ENCODE data around the gene RPL18A.

The RPL18A gene

DNA sequence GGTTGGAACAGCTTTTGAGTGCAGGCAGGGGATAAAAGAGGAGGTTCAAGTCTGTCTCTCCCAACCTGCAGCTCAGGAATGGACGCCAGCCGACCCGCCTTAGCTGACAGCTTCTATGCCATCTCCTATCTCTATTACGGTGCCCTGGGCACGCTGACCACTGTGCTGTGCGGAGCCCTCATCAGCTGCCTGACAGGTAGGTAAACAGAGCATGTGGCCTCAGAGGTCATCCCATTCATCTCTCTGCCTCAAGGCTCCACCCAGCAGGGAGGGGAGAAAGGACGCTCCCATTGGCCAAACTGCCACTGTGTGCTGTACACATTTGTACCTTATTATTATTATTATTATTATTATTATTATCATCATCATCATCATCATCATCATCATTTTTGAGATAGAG is 28.6 kb downstream of the RPL18A start:
- Histone ChIP-seq H3K9me3 (ENCODE audit: control insufficient read depth, insufficient read depth, low read depth, low read length) (no peaks in the 10 kb centered on the region), H3K4me3 (ENCODE audit: low read depth, low read length) (no peak overlapping the region), H3K27ac (ENCODE audit: extremely low read depth, low read depth, low read length) (no peak overlapping the region), H3K4me1 (ENCODE audit: control insufficient read depth, insufficient read depth, low read length) (no peaks in the 10 kb centered on the region), H3K36me3 (ENCODE audit: control insufficient read depth in 2 of 2, insufficient read depth in 1 of 2, low read length in 2 of 2) (no peaks in the 10 kb centered on the region)
- ChIA-PET POLR2A (no interaction called here), CTCF (interaction anchor here (0.6 to 0.8 kb wide), 2 partner anchors 42 to 361 kb away, joined by 3 to 5 read pairs; no protein-coding TSS in a partner anchor)
- no peak for TF ChIP-seq ZBTB8A (tag by site-specific recombination; IDR thresholded peaks at IDR 0.05)
- no peak for TF ChIP-seq ZNF529 (tag by site-specific recombination; IDR thresholded peaks at IDR 0.05; ENCODE audit: insufficient replicate concordance)
- TF ChIP-seq ZNF791 (tag by site-specific recombination; IDR thresholded peaks at IDR 0.05): no peak
- no peak for TF ChIP-seq ZNF621 (tag by site-specific recombination; IDR thresholded peaks at IDR 0.05)
- no peak for TF ChIP-seq ZFHX2 (tag by site-specific recombination; conservative IDR thresholded peaks at IDR 0.05)

DNA sequence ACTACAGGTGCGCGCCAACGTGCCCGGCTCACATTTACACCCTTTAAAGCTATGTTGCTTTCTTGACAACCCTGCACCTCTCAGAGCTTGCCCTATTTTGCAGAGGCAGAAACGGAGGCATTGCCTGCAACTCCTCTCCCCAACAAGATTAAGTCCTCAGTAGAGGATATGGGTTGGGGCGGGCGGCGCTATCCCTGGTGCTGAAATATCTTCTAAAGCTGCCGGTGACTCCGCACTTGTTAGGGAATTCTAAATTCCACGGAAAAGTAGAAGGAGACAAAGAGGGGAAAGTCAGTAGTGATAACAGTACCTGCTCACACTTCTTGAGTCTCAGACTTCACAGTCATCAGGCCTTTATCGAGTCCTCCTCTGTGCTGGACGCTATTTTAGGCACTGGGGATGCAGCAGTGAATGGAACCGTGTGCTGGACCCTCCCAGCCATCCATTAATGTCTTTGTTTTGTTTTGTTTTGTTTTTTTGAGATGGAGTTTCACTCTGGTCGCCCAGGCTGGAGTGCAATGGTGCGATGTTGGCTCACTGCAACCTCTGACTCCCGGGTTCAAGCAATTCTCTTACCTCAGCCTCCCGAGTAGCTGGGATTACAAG is 30.0 kb downstream of the RPL18A start:
- Histone ChIP-seq H3K4me1 (ENCODE audit: control insufficient read depth, insufficient read depth, low read length) (no peaks in the 10 kb centered on the region), H3K4me3 (ENCODE audit: low read depth, low read length) (no peak overlapping the region), H3K9me3 (ENCODE audit: control insufficient read depth, insufficient read depth, low read depth, low read length) (no peaks in the 10 kb centered on the region), H3K27ac (ENCODE audit: extremely low read depth, low read depth, low read length) (no peak overlapping the region), H3K36me3 (ENCODE audit: control insufficient read depth in 2 of 2, insufficient read depth in 1 of 2, low read length in 2 of 2) (no peaks in the 10 kb centered on the region)
- CTCF ChIA-PET: no interaction called here
- POLR2A ChIA-PET: no interaction called here
- no peak for TF ChIP-seq ZNF585B (tag by site-specific recombination; IDR thresholded peaks at IDR 0.05)
- TF ChIP-seq ZNF121 (tag by site-specific recombination; IDR thresholded peaks at IDR 0.05): no peak
- TF ChIP-seq, protein P1, sequence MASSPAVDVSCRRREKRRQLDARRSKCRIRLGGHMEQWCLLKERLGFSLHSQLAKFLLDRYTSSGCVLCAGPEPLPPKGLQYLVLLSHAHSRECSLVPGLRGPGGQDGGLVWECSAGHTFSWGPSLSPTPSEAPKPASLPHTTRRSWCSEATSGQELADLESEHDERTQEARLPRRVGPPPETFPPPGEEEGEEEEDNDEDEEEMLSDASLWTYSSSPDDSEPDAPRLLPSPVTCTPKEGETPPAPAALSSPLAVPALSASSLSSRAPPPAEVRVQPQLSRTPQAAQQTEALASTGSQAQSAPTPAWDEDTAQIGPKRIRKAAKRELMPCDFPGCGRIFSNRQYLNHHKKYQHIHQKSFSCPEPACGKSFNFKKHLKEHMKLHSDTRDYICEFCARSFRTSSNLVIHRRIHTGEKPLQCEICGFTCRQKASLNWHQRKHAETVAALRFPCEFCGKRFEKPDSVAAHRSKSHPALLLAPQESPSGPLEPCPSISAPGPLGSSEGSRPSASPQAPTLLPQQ (tag by site-specific recombination; IDR thresholded peaks at IDR 0.05): no peak
- no peak for TF ChIP-seq KLF10 (tag by site-specific recombination; IDR thresholded peaks at IDR 0.05)
- TF ChIP-seq, protein P2, sequence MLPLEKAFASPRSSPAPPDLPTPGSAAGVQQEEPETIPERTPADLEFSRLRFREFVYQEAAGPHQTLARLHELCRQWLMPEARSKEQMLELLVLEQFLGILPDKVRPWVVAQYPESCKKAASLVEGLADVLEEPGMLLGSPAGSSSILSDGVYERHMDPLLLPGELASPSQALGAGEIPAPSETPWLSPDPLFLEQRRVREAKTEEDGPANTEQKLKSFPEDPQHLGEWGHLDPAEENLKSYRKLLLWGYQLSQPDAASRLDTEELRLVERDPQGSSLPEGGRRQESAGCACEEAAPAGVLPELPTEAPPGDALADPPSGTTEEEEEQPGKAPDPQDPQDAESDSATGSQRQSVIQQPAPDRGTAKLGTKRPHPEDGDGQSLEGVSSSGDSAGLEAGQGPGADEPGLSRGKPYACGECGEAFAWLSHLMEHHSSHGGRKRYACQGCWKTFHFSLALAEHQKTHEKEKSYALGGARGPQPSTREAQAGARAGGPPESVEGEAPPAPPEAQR (tag by site-specific recombination; IDR thresholded peaks at IDR 0.05): no peak
- no peak for TF ChIP-seq KLF8 (tag by site-specific recombination; IDR thresholded peaks at IDR 0.05)
- no peak for TF ChIP-seq ZNF19 (tag by site-specific recombination; IDR thresholded peaks at IDR 0.05; ENCODE audit: low read depth)
- TF ChIP-seq ZBTB7A (tag by site-specific recombination; IDR thresholded peaks at IDR 0.05; ENCODE audit: low read depth): no peak
- TF ChIP-seq ZNF473 (tag by site-specific recombination; IDR thresholded peaks at IDR 0.05): no peak
- TF ChIP-seq ZNF777 (tag by site-specific recombination; IDR thresholded peaks at IDR 0.05; ENCODE audit: borderline replicate concordance): no peak
- TF ChIP-seq ZNF707 (tag by site-specific recombination; IDR thresholded peaks at IDR 0.05): no peak
- TF ChIP-seq, protein P3, sequence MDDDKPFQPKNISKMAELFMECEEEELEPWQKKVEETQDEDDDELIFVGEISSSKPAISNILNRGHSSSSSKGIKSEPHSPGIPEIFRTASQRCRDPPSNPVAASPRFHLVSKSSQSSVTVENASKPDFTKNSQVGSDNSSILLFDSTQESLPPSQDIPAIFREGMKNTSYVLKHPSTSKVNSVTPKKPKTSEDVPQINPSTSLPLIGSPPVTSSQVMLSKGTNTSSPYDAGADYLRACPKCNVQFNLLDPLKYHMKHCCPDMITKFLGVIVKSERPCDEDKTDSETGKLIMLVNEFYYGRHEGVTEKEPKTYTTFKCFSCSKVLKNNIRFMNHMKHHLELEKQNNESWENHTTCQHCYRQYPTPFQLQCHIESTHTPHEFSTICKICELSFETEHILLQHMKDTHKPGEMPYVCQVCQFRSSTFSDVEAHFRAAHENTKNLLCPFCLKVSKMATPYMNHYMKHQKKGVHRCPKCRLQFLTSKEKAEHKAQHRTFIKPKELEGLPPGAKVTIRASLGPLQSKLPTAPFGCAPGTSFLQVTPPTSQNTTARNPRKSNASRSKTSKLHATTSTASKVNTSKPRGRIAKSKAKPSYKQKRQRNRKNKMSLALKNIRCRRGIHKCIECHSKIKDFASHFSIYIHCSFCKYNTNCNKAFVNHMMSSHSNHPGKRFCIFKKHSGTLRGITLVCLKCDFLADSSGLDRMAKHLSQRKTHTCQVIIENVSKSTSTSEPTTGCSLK (tag by site-specific recombination; IDR thresholded peaks at IDR 0.05): no peak
- TF ChIP-seq, protein P4, sequence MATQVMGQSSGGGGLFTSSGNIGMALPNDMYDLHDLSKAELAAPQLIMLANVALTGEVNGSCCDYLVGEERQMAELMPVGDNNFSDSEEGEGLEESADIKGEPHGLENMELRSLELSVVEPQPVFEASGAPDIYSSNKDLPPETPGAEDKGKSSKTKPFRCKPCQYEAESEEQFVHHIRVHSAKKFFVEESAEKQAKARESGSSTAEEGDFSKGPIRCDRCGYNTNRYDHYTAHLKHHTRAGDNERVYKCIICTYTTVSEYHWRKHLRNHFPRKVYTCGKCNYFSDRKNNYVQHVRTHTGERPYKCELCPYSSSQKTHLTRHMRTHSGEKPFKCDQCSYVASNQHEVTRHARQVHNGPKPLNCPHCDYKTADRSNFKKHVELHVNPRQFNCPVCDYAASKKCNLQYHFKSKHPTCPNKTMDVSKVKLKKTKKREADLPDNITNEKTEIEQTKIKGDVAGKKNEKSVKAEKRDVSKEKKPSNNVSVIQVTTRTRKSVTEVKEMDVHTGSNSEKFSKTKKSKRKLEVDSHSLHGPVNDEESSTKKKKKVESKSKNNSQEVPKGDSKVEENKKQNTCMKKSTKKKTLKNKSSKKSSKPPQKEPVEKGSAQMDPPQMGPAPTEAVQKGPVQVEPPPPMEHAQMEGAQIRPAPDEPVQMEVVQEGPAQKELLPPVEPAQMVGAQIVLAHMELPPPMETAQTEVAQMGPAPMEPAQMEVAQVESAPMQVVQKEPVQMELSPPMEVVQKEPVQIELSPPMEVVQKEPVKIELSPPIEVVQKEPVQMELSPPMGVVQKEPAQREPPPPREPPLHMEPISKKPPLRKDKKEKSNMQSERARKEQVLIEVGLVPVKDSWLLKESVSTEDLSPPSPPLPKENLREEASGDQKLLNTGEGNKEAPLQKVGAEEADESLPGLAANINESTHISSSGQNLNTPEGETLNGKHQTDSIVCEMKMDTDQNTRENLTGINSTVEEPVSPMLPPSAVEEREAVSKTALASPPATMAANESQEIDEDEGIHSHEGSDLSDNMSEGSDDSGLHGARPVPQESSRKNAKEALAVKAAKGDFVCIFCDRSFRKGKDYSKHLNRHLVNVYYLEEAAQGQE (tag by site-specific recombination; IDR thresholded peaks at IDR 0.05): peak; percentile 98
- TF ChIP-seq ZIC2 (tag by site-specific recombination; IDR thresholded peaks at IDR 0.05): no peak
- TF ChIP-seq, protein P5, sequence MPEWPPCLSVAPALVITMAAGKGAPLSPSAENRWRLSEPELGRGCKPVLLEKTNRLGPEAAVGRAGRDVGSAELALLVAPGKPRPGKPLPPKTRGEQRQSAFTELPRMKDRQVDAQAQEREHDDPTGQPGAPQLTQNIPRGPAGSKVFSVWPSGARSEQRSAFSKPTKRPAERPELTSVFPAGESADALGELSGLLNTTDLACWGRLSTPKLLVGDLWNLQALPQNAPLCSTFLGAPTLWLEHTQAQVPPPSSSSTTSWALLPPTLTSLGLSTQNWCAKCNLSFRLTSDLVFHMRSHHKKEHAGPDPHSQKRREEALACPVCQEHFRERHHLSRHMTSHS (tag by site-specific recombination; IDR thresholded peaks at IDR 0.05): no peak
- 0 out of 2 replicates have a peak, but pooled peaks have one; percentile 15 for TF ChIP-seq ZBTB17 (tag by site-specific recombination; IDR thresholded peaks at IDR 0.05)
- TF ChIP-seq PRDM1 (tag by site-specific recombination; IDR thresholded peaks at IDR 0.05): no peak; the same call in 1 of the 2 replicates
- peak; percentile 44; the same call in 1 of the 2 replicates for TF ChIP-seq IKZF3 (tag by site-specific recombination; IDR thresholded peaks at IDR 0.05)
- TF ChIP-seq, protein P6, sequence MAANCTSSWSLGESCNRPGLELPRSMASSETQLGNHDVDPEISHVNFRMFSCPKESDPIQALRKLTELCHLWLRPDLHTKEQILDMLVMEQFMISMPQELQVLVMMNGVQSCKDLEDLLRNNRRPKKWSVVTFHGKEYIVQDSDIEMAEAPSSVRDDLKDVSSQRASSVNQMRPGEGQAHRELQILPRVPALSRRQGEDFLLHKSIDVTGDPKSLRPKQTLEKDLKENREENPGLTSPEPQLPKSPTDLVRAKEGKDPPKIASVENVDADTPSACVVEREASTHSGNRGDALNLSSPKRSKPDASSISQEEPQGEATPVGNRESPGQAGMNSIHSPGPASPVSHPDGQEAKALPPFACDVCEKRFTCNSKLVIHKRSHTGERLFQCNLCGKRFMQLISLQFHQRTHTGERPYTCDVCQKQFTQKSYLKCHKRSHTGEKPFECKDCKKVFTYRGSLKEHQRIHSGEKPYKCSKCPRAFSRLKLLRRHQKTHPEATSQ (tag by site-specific recombination; IDR thresholded peaks at IDR 0.05): no peak

All from HEK293 (cell line).